WTC11 (cell line): ENCODE data around the gene C2CD4A. TPM values are rescaled to one million over a fixed set of nuclear protein-coding genes. Genes with fewer than 3 reads are reported as not detected.

Experiments used
- total RNA-seq: library from RNA; stranded (reverse); gene quantifications from 3 replicates; pipeline ENCODE4 v1.2.3, GENCODE V29; 2021

Gene C2CD4A
- total RNA-seq, 1 experiment from 2014 or later: 0.42 TPM

Other genes with a start within 250 kb of the C2CD4A start
- 20.9 to 23.5 TPM (median 21.6 TPM) in 3 replicates for gene VPS13C, start 6.5 kb upstream of the C2CD4A start, total RNA-seq
- gene C2CD4B, start 98.3 kb downstream of the C2CD4A start, total RNA-seq: 0.82 to 1.3 TPM (median 0.96 TPM) in 3 replicates